GM12864 (cell line): Measurements from ENCODE around the gene THY1.

Experiments
- DNase-seq: peaks from one replicate; pipeline ENCODE4 v3.0.0-alpha.2; 2011; ENCODE audit warnings: low read depth
- H3K4me3 ChIP-seq: 2 replicates; pipeline ENCODE4 v1.5.1; 2011; ENCODE audit warnings: mild to moderate bottlenecking, low read depth, low read length, control low read depth
- TF ChIP-seq, protein P1 (sequence below): IDR thresholded peaks from 2 replicates; pipeline ENCODE4 v1.5.1; 2011; ENCODE audit warnings: low read depth, mild to moderate bottlenecking, moderate library complexity, low read length, control low read depth, inconsistent platforms; ENCODE audit errors: missing control alignments

THY1 gene

DNA sequence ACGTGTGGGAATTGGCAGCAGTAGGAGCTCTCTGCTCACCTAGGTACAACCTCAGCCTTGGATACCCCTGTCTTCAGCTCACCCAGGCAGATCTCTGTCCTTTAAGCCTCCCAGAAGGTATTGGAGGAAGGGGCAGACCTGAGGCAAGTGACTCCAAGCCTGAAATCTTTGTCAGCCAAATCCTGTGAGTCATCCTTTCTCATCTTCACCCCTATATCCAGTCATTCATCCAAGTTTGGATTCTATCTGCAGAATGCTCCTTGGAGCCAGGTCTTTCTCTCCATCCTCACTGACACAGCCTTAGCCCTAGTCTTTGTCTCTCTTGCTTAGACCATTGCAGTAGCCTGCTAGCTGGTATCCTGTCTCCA, 10.4 kb upstream of the THY1 start:
- TF ChIP-seq, protein P1, sequence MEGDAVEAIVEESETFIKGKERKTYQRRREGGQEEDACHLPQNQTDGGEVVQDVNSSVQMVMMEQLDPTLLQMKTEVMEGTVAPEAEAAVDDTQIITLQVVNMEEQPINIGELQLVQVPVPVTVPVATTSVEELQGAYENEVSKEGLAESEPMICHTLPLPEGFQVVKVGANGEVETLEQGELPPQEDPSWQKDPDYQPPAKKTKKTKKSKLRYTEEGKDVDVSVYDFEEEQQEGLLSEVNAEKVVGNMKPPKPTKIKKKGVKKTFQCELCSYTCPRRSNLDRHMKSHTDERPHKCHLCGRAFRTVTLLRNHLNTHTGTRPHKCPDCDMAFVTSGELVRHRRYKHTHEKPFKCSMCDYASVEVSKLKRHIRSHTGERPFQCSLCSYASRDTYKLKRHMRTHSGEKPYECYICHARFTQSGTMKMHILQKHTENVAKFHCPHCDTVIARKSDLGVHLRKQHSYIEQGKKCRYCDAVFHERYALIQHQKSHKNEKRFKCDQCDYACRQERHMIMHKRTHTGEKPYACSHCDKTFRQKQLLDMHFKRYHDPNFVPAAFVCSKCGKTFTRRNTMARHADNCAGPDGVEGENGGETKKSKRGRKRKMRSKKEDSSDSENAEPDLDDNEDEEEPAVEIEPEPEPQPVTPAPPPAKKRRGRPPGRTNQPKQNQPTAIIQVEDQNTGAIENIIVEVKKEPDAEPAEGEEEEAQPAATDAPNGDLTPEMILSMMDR, result no peak
- no peak for DNase-seq
- H3K4me3 ChIP-seq, result no peak overlapping the region

- no peak for DNase-seq
- H3K4me3 ChIP-seq, result no peak overlapping the region
- TF ChIP-seq, protein P1, result no peak
Observed at GRCh38 chr11:119432484-119433357, 9.7 kb upstream of the THY1 start.

- TF ChIP-seq, protein P1, result no peak
- no peak for DNase-seq
- H3K4me3 ChIP-seq, result no peak overlapping the region
Observed at GRCh38 chr11:119431523-119431922, 8.6 kb upstream of the THY1 start.

DNA sequence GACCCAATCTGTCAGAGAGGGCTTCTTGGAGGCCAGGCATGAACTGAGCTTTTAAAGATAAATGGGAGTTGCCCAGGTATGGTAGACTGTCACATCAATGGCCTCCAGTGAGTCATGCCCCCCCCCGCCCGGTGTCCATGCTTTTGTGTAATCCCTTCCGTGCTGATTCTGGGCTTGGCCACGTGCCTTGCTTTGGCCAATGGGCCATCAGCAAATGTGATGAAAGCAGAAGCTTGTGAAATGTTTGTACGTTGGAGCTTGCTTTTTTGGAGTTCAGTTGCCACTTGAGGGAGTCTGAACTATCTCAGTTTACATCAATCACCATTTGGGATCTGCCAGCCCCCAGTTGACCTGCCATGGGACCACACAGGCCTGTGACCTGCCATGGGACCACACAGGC, 4.3 kb upstream of the THY1 start:
- H3K4me3 ChIP-seq, result no peak overlapping the region
- no peak for DNase-seq
- TF ChIP-seq, protein P1, result no peak

- DNase-seq, result no peak
- TF ChIP-seq, protein P1, result no peak
- no peak overlapping the region for H3K4me3 ChIP-seq
Observed at GRCh38 chr11:119426142-119426541, 3.2 kb upstream of the THY1 start.

- H3K4me3 ChIP-seq, result no peak overlapping the region
- TF ChIP-seq, protein P1, result no peak
- DNase-seq, result no peak
Observed at GRCh38 chr11:119424775-119425174, 1.8 kb upstream of the THY1 start.

DNA sequence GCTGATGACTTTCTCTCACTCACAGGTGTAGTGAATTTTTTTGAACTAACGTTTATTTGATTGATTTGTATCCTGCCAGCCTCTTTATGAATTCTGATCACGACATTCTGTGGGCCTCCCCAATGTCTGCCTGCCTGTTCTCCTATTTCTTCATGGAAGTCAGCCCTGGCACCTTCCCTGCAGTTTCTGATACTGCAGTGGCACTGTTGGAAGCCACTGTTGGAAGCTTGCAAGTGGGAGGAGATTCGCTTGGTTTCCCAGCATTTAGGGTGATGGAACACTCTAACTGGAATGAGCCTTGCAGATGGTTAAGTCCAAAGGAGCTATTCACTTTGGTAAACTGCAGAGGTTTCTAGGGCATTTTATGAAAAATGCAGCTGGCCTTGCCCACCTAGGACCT, 1.3 kb upstream of the THY1 start:
- no peak for DNase-seq
- TF ChIP-seq, protein P1, result no peak
- H3K4me3 ChIP-seq, result no peak overlapping the region
